SJCRH30 (cell line): ENCODE results near the gene SFXN2. TPM values are rescaled to one million over a fixed set of nuclear protein-coding genes. Genes with fewer than 3 reads are reported as not detected.
"Not testable (repeated sequence)": the region's sequence is repeated elsewhere in the genome, so short reads cannot be mapped to it uniquely, and the experiment has no call there.

ENCODE experiments used
- DNase-seq, 2 experiments: peaks; one replicate each; pipeline ENCODE4 v3.0.0-alpha.2; 2015 to 2020
- H3K27ac ChIP-seq: fragments of 250-450 bp; sonication (Bioruptor Pico); 2 replicates; pipeline ENCODE4 v1.5.1; 2020; ENCODE audit warnings: mild to moderate bottlenecking, moderate library complexity
- H3K27me3 ChIP-seq: fragments of 250-450 bp; sonication (Bioruptor Pico); 2 replicates; pipeline ENCODE4 v1.5.1; 2020; ENCODE audit warnings: mild to moderate bottlenecking, moderate library complexity
- H3K36me3 ChIP-seq: fragments of 250-450 bp; sonication (Bioruptor Pico); 2 replicates; pipeline ENCODE4 v1.5.1; 2020; ENCODE audit warnings: mild to moderate bottlenecking, moderate library complexity
- H3K4me1 ChIP-seq: fragments of 250-450 bp; sonication (Bioruptor Pico); 2 replicates; pipeline ENCODE4 v1.5.1; 2020; ENCODE audit warnings: mild to moderate bottlenecking, moderate library complexity
- H3K4me3 ChIP-seq: fragments of 250-450 bp; sonication (Bioruptor Pico); 2 replicates; pipeline ENCODE4 v1.5.1; 2020; ENCODE audit warnings: mild to moderate bottlenecking, moderate library complexity
- H3K9me3 ChIP-seq: fragments of 250-450 bp; sonication (Bioruptor Pico); replicated peaks from 2 replicates; pipeline ENCODE4 v1.5.1; 2020; ENCODE audit warnings: mild to moderate bottlenecking, moderate library complexity
- total RNA-seq: library from RNA; depleted of rRNA; stranded (reverse); fragments of >200 nt; shearing (Covaris generic); gene quantifications from 2 replicates; pipeline ENCODE4 v1.2.3, GENCODE V29; 2014

SFXN2 gene
- total RNA-seq, 1 experiment from 2014 or later = 14.4 TPM

GRCh38 chr10:102743588-102744373 is 29.3 kb downstream of the SFXN2 start, which contains the start of gene WBP1L:
Gene WBP1L (plus strand): TSS chr10:102743948. CDS start chr10:102744054, 106 bp downstream.
- H3K4me1 ChIP-seq = peaks cover 19% of the 10 kb centered on the region
- H3K9me3 ChIP-seq = no peaks in the 10 kb centered on the region
- H3K27me3 ChIP-seq = no peaks in the 10 kb centered on the region
- H3K27ac ChIP-seq = peak within 1 kb of the TSS; percentile 2; the same call in 1 of the 2 replicates
- peak; percentile 98 to 100 for DNase-seq
- no peaks in the 10 kb centered on the region for H3K36me3 ChIP-seq
- H3K4me3 ChIP-seq = peak within 1 kb of the TSS; percentile 67

GRCh38 chr10:102744374-102745051 is 30.1 kb downstream of the SFXN2 start:
- no peaks in the 10 kb centered on the region for H3K9me3 ChIP-seq
- peak overlapping the region; percentile 67 for H3K4me3 ChIP-seq
- DNase-seq = no peak
- no peaks in the 10 kb centered on the region for H3K27me3 ChIP-seq
- H3K27ac ChIP-seq = peak overlapping the region; percentile 2; the same call in 1 of the 2 replicates
- peaks cover 19% of the 10 kb centered on the region for H3K4me1 ChIP-seq
- no peaks in the 10 kb centered on the region for H3K36me3 ChIP-seq

GRCh38 chr10:102745157-102745556 is 30.7 kb downstream of the SFXN2 start:
- Histone ChIP-seq H3K27ac (no peak overlapping the region), H3K27me3 (no peaks in the 10 kb centered on the region), H3K9me3 (no peaks in the 10 kb centered on the region), H3K4me1 (peaks cover 19% of the 10 kb centered on the region), H3K36me3 (no peaks in the 10 kb centered on the region), H3K4me3 (no peak overlapping the region)
- no peak for DNase-seq

- no peak overlapping the region for H3K4me3 ChIP-seq
Observed at GRCh38 chr10:102752266-102752930, 38.0 kb downstream of the SFXN2 start.

GRCh38 chr10:102752934-102753664 is 38.7 kb downstream of the SFXN2 start:
- peaks cover 17% of the 10 kb centered on the region for H3K4me1 ChIP-seq
- no peaks in the 10 kb centered on the region for H3K27me3 ChIP-seq
- peak; percentile 88 to 96 for DNase-seq
- H3K4me3 ChIP-seq = no peak overlapping the region
- H3K9me3 ChIP-seq = no peaks in the 10 kb centered on the region
- no peaks in the 10 kb centered on the region for H3K36me3 ChIP-seq
- H3K27ac ChIP-seq = no peak overlapping the region

More at GRCh38 chr10:102752266-102752930, 38.0 kb downstream of the SFXN2 start:
- Histone ChIP-seq H3K36me3 (no peaks in the 10 kb centered on the region), H3K9me3 (no peaks in the 10 kb centered on the region), H3K27ac (no peak overlapping the region), H3K27me3 (no peaks in the 10 kb centered on the region), H3K4me1 (peaks cover 17% of the 10 kb centered on the region)
- no peak for DNase-seq

GRCh38 chr10:102753718-102754117 is 39.3 kb downstream of the SFXN2 start:
- no peak for DNase-seq
- no peak overlapping the region for H3K27ac ChIP-seq

GRCh38 chr10:102757323-102757722 is 42.9 kb downstream of the SFXN2 start:
- no peak overlapping the region for H3K4me3 ChIP-seq
- H3K4me1 ChIP-seq = peaks cover 17% of the 10 kb centered on the region
- no peaks in the 10 kb centered on the region for H3K36me3 ChIP-seq
- no peaks in the 10 kb centered on the region for H3K9me3 ChIP-seq
- no peak for DNase-seq
- H3K27ac ChIP-seq = no peak overlapping the region
- H3K27me3 ChIP-seq = no peaks in the 10 kb centered on the region

More at GRCh38 chr10:102753718-102754117, 39.3 kb downstream of the SFXN2 start:
- Histone ChIP-seq H3K36me3 (no peaks in the 10 kb centered on the region), H3K9me3 (no peaks in the 10 kb centered on the region), H3K4me3 (no peak overlapping the region), H3K4me1 (peaks cover 17% of the 10 kb centered on the region), H3K27me3 (no peaks in the 10 kb centered on the region)

- no peak for DNase-seq
- Histone ChIP-seq H3K4me3 (no peak overlapping the region), H3K27ac (no peak overlapping the region), H3K36me3 (no peaks in the 10 kb centered on the region), H3K4me1 (peaks cover 12% of the 10 kb centered on the region), H3K27me3 (no peaks in the 10 kb centered on the region), H3K9me3 (no peaks in the 10 kb centered on the region)
Observed at GRCh38 chr10:102758240-102758932, 44.0 kb downstream of the SFXN2 start.

GRCh38 chr10:102758933-102759262 is 44.5 kb downstream of the SFXN2 start:
- H3K4me1 ChIP-seq, H3K4me3 ChIP-seq, H3K27me3 ChIP-seq, DNase-seq, H3K27ac ChIP-seq, H3K9me3 ChIP-seq, H3K36me3 ChIP-seq: not testable (repeated sequence)

- Histone ChIP-seq H3K36me3 (no peaks in the 10 kb centered on the region), H3K27ac (no peak overlapping the region), H3K9me3 (no peaks in the 10 kb centered on the region), H3K27me3 (no peaks in the 10 kb centered on the region), H3K4me3 (no peak overlapping the region), H3K4me1 (peaks cover 4% of the 10 kb centered on the region; the same call in 1 of the 2 replicates)
- DNase-seq = no peak
Observed at GRCh38 chr10:102759497-102760210, 45.2 kb downstream of the SFXN2 start.

- DNase-seq = no peak
- Histone ChIP-seq H3K27ac (no peak overlapping the region), H3K9me3 (no peaks in the 10 kb centered on the region), H3K4me3 (no peak overlapping the region), H3K27me3 (no peaks in the 10 kb centered on the region), H3K4me1 (peaks cover 4% of the 10 kb centered on the region; the same call in 1 of the 2 replicates), H3K36me3 (no peaks in the 10 kb centered on the region)
Observed at GRCh38 chr10:102761981-102762380, 47.5 kb downstream of the SFXN2 start.

GRCh38 chr10:102762401-102763015 is 48.1 kb downstream of the SFXN2 start:
- Histone ChIP-seq H3K36me3 (no peaks in the 10 kb centered on the region), H3K9me3 (no peaks in the 10 kb centered on the region)

GRCh38 chr10:102763037-102763607 is 48.7 kb downstream of the SFXN2 start:
- H3K4me3 ChIP-seq = no peak overlapping the region
- peak in 1 of 2 experiments; percentile 37 for DNase-seq
- no peaks in the 10 kb centered on the region for H3K27me3 ChIP-seq
- H3K27ac ChIP-seq = no peak overlapping the region
- H3K4me1 ChIP-seq = peaks cover 4% of the 10 kb centered on the region; the same call in 1 of the 2 replicates
- no peaks in the 10 kb centered on the region for H3K9me3 ChIP-seq
- H3K36me3 ChIP-seq = no peaks in the 10 kb centered on the region

More at GRCh38 chr10:102762401-102763015, 48.1 kb downstream of the SFXN2 start:
- DNase-seq = no peak
- H3K4me3 ChIP-seq = no peak overlapping the region
- H3K27me3 ChIP-seq = no peaks in the 10 kb centered on the region
- no peak overlapping the region for H3K27ac ChIP-seq
- peaks cover 4% of the 10 kb centered on the region; the same call in 1 of the 2 replicates for H3K4me1 ChIP-seq
